NCI-H2227 (cell line): ENCODE measurements around the gene RALGAPA2.

ENCODE experiments used
- DNase-seq: peaks from one replicate; lab custom pipeline; 2025; ENCODE audit not compliant: unreplicated experiment; lab: John Stamatoyannopoulos, UW

RALGAPA2 gene

DNA sequence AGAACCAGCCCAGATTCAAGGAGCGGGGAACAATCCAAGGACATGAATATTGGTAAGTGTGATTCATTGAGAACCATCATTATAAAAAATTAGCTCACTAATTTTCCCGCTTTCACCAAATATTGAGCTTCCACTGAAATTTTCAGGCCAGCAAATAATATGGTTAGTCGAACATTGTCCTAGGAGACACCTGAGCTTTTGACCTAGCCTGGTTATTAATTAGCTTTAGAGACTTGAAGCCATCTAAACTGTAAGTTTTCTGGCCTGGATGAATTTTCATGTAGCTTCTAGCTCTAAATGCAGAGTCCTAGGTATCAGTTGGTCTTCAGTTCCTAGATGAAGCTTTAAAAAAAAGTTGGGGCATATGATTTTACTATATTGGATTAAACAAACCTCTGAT, 17.1 kb upstream of the RALGAPA2 start:
- DNase-seq, result no peak

DNA sequence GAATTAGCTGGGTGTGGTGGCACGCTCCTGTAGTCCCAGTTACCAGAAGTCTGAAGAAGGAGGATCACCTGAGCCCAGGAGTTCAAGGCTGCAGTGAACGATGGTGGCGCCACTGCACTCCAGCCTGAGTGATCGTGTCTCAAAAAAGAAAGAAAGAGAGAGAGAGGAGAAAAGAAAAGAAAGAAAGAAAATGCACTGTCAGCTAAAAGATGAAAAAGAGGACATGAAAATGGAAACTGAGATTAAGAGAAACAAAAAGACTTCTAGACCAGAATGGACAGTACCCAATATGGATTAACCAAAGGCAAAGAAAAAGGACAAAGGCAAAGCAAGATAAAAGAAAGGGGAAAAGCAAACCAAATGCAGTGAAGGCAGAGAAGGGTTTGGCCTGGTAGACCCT, 9.0 kb upstream of the RALGAPA2 start:
- no peak for DNase-seq

DNA sequence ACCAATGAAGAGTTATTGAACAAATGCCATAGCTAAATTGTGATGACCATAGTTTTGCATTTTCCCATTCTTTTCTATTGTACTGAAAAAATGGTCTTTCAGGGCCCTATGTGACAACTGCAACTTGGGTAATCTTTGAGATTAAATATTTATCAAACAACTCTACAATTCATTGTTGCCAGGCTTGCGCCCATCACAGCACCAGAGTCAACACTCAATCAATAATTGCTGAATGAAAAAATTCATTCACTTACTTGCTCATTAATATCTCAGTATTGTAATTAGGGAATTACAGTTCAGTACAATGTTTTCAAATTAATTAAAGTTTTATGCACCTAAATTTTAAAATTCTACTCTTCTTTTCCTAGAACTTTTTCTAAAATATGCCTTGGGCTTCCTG, 7.7 kb upstream of the RALGAPA2 start:
- no peak for DNase-seq

DNA sequence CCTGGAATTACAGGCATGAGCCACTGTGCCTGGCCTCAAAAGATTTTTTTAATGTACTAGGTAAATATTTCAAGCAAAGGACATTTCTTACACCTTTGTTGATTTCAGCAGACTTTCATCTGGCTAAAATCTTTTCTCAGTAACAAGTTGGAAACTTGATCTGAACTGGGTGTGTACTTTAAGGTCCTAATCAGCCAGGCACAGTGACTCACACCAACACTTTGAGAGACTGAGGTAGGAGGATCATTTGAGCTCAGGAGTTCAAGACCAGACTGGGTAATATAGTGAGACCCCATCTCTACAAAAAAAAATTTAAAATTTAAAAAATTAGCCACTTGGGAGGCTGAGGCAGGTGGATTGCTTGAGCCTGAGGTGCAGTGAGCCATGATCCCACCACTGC, 7.0 kb upstream of the RALGAPA2 start:
- DNase-seq, result no peak

DNA sequence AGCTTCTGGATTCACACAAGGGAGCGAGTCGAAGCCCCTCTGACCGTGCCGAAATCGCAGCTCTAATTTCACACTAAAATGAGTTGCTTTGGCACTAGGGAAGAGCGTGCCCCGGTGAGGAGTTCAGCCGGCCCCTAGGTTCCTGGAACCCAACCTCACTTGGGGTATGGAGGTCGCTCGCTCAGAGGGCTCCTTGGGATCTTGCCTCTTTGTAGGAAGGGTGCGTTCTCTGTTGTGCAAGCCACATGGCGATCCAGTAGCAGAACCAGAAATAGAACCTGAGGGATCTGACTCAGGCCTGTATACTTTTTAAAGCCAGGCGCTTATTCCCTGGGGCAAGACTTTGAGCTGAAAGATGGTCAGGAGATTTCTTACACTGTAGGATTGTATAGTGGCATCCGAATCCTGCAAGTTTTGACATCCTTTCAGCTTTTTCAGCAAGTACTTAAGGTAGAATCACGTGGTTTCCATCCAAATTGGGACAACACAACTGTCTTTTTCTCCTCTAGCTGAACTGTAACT, 861 bp upstream of the RALGAPA2 start:
- DNase-seq, result no peak

DNA sequence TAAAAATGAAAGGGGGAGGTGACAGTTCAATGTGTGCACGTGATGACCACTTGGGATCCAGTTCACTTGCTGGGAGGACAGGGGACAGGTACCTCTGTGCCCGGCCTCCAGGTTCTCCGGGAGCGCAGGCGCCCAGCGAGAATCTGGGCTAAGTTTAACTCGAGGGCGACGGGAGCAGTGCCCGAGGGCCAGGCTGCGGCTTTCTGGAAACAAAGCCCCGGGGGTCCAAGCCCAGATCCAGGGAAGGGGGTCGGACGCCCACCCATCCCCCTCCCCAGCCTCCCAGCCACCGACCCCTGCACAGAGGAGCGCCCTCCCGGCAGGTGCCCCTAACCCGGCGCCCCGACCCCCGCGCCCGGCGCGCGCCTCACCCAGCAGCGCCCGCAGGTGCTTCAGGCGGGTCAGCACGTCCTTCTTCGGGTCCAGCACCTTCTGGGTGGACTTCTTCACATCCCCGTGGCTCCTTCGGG, 405 bp downstream of the RALGAPA2 start:
- DNase-seq, result no peak

DNA sequence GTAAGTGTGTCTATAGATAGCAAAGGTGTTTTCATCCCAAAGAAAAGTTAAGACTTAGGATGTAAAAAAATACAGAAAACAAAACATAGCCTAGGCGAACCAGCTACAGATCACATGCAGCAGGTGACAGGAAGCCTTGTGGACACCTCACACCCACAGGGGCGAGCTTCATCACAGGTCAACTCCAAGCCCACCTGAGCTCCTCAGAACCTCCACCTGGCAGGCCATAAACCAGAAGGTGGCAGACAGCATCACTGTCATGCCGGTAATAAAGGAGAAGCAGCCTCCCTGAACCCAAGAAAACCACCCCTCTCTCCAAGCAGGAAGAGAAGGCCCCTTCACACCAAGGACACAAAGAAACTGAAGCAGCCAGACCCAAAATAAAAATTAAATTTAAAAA, 1.0 kb downstream of the RALGAPA2 start:
- no peak for DNase-seq

DNA sequence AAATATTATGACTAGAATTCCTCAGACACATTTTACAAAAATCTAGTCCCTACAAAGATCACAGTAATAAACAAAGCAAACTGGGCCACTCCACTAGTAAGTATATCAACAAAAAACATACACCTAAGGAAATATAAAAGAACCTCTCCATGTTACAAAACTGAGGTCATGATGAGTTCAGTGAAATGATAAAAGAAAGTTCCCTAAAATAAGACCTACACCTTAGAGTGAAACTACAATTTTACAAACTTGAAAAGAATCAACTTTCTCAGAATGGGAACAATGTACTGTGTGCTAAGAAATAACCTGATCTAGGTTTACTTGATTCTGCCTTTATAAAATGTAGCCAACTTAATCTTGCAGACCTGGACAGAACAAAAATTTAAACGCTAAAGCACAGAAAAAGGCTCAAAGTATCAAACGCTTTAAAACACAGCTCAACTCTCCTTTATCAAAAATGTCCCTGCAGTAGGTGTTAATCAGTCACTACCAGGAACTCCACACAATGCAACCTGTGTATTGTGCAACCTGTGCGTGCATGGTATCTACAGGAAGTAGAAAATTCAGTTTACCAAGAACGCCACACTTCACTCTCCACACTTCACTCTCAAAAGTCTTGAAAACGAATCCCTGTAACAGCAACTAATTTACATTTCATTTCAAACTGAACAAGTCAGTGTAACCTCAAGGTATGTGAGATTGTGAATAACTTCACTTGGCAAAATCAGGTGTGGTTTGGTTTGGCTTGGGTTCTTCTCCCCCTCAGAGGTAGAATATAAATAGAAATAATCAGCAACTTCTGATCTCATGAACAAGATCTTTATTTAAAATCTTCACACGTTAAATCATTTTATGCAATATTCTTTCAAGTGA, 1.8 kb downstream of the RALGAPA2 start:
- no peak for DNase-seq

DNA sequence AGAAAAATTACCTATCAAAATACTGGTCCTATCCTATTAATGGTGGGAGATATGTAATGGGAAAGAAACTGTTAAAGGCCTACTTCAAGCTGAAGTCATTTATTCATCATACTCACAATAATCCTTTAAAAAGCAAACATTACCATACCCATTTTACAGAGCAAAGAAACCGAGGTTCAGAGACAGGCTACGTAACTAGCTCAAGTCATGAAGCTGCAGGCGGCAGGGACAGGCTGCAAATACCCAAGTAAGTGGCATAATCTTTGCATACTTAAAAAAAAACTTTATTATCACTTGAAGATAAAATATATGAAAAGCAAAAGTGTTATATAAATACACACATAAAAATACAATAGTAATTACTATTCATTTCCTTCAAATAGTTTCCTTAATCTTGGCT, 2.6 kb downstream of the RALGAPA2 start:
- DNase-seq, result no peak

DNA sequence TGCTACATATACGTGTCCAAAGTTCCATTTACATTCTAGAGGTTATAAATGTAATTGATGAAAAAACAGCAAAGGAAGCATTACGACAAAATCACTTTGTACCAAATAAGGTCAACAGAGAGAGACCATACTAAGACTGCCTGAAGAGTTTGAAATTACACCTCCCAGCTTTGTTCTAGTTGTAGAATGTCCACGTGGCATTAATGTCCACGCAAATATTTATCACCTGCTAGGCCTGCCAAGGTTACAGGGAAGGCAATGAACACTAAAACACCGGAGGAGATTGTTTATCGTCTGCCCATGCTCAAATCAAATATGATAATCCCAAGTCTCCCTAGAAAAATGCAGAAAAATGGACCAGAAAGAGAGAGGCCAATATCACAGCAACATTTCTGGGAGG, 6.2 kb downstream of the RALGAPA2 start:
- DNase-seq, result no peak

DNA sequence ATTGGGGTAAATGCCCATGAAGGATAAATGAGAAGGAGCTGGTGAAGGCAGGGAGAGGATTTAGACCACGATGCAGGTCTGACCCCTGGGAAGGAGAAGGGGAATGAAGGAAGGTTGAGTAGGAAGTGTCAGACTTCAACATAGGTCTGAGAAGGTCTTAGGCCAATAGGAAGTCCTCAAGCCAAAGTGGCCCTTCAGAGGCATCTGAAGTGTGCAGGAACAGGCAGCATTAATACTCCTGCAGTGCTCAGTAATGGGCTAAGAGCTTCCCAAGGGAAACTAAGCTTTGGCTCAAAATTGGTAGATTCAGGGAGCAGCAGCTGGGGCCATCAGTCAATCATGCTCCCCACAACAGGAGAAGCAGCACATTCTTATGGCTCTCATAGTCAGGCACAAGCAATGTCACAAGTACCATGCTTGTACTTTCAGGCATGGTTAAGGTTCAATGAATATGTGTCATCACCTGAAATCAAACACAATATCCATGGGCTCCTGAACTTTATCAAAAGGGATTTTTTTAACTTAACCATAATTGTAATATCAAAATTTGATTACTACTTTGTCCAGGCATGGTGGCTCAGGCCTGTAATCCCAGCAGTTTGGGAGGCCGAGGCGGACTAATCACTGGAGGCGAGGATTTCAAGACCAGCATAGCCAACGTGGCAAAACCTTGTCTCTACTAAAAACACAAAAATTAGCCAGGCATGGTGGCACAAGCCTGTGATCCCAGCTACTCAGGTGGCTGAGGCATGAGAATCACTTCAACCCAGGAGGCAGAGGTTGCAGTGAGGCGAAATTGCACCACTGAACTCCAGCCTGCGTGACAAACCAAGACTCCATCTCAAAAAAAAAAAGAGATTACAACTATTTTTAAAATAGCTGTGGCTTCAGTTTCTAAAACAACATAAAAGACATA, 9.9 kb downstream of the RALGAPA2 start:
- DNase-seq, result no peak

DNA sequence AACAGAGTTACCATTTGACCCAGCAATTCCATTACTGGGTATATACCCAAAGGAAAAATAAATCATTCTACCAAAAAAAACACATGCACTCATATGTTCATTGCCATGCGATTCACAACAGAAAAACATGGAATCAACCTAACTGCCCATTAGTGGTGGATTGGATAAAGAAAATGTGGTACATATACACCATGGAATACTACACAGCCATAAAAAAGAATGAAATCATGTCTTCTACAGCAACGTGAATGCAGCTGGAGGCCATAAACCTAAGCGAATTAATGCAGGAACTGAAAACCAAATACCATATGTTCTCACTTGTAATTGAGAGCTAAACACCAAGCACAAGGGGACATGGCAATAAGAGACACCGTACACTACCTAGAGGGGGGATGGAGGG, 12.5 kb downstream of the RALGAPA2 start:
- DNase-seq, result no peak

DNA sequence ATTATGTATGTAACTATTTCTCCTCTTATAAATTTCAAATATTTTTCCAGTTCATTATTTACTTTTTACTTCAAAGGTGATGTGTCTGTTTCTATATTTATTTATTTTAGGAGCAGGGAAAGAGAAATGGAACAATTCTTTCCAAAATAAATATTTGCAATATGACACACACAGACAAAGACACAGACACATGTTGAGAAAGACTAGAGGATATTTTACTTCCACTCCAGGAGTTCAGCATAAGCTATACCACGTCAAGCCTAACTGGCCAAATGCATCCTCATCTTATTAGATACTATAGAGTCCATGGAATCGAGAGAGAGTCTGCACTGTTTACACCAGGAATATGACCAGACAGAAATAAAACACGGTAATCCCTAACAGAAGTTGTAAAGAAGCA, 13.3 kb downstream of the RALGAPA2 start:
- DNase-seq, result no peak

DNA sequence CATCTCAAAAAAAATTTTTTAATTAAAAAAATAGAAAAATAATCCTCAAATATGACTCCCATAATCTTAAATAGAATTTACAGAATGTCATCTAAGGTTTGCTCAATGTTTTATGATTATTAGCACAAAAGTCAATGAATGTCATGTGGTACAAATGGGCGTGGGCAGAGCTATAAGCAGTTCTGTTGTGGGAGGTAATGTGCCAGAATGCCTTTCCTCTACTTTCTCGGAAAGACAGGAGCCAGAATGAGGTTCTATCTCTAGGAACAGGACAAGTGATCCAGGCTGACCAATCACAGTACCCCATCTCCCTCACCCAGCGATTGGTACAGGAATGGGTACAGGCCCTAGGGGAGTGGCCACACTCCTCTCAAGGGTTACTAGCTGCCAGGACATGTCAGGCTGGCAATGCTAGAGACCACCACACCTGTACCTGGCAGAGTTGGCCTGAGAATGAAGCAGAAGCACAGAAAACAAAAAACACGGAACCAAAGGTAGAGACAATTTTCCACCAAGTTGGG, 15.1 kb downstream of the RALGAPA2 start:
- DNase-seq, result no peak

DNA sequence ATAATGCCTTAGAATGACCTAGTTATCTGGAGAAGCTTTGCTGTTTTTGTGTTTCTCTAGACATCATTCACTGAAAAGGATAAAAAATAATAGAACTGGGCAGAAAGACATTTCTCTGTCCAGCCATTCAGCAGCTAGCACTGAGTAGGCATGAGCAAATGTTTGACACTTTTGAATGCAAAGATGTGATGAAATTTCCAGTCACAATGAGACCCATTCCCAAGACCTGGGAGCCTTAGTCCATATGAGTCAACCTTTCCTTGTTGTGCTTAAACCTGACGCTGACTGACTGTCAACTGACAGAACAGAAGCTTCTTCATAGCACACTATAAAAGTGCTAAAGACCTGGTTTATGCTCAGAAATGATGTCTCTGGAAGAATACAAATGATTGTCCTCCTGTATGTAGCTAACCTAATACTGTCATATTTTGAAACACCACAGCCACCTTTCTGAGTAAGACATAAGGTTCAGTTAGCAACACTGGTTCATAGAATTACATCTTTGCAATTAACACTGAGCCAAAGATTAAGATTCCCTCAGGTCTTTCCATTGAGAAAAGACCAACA, 17.1 kb downstream of the RALGAPA2 start:
- no peak for DNase-seq

DNA sequence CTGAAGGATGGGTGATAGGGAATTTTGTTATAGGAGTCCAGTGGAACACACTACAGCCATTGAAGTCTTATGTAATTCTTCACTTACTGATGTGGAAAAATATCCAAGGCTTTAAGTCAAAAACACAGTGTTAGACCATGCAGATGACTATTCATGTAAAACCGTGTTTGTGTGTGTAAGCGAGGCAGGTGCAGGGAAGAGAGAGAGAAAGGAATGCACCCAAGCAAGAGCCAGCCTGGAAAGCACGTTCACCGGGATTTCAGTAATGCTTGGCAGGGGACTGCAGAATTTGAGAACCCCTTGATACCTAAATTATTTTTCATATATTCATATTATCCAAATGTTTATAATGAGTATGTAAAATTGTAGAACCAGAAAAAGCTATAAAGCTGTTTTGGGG, 17.9 kb downstream of the RALGAPA2 start:
- no peak for DNase-seq

DNA sequence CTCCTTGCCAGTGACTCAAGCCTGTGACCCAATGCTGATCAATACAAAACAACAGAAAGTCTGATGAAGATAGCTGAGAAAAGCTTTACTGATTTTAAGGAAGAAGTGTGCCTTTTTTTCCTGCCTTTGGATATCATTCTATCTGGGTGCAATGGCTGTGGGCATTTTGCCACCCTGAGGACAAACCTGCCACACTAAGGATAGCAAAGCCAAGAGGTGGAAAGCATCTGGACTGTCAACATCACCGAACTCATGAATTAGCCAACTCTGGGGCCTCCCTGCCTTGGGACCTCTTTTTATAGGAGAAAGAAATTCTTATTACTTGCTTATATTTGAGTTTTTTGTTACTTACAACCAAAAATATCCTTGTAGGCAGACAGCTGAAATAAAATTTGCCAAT, 19.9 kb downstream of the RALGAPA2 start:
- no peak for DNase-seq

DNA sequence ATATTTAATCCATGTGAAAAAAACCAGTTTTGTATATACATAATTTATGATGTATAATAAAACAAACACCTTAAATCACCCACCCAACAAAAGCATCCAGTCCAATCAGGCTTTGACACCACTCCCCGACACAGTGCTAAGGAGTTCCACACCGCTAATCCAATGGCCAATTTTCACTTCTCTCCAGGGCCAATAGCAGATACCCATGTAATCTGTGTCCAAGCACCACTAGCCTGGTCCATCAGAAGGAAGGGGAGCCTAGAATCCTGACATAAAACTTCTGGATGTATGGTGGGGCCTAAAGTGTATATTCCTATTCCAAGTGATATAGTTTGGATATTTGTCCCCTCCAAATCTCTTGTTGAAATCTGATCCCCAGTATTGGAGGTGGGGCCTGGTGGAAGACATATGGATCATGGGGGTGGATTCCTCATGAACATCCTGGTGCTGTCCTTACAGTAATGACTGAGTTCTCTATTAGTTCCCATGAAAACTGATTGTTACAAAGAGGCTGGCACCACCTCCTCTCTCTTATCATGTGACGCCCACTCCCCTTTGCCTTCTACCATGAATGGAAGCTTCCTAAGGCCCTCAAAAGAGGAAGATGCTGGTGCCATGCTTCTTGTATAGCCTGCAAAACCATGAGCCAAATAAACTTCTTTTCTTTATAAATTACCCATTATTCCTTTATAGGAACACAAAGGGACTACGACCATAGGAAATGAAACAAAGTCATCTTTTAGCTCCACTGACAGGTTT, 20.8 kb downstream of the RALGAPA2 start:
- DNase-seq, result no peak

DNA sequence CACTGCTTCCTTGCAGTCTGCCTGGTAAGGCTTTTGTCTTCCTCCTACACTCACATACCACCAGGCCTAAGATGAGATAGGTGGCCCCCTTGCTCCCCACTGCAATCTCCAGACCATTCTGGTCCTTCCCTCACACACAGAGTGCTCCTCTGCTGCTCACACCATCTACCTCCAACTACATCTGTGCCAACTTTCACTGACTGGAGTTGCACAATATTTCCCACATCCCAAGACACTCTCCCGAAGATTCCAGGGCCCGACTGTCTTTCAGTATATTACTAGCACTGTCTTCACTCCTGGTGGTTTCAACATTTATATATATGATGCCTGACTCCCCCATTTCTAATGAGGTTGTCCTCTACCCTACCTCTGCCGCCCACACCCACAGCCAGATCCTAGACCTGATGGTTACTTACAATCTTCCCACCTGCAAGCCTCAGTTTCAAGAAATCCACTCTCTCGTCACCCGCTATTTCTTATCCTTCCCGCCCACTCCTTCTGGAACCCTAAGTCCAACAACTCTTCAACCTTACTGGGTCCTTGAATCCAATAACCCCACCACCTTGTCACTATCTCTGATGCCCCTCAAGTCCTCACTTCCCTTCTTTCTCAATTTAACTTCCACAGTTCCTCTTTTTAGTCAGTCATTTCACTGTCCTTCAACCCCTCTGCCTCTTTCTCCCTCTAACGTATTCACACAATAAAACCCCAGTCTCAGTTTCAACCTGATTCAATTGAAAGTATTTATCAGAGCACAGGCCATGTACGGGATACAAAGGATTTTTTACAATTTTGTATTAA, 21.6 kb downstream of the RALGAPA2 start:
- no peak for DNase-seq

DNA sequence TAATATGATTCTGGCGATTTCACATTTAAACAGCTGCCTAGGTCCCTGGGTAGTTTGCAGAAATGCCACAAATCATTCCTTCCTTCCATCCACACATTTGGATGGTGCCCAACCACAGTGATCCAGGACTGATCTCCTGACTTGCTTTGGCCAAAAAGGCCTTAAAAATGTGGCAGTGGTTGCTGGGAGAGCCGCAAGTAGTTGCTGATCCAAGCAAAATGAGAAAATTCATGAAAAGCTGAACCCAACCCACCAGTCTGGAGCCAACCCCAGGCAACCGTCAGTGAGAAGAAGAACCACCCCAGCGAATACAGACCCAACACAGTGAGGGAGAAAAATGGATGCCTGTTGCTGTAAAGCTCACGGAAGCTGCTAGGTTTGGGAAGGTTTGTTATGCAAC, 25.1 kb downstream of the RALGAPA2 start:
- no peak for DNase-seq
